Right atrium auricular region (tissue), 2 donors: Measurements from ENCODE around the gene LDLRAD3. TPM values are rescaled to one million over a fixed set of nuclear protein-coding genes. Genes with fewer than 3 reads are reported as not detected.

ENCODE experiments used
- DNase-seq: peaks from one replicate; pipeline ENCODE4 v3.0.0-alpha.2; 2019; ENCODE audit warnings: low spot score
- H3K27ac ChIP-seq, 2 donors: fragments of 200-600 bp; sonication (generic); 1 replicate in 1 of 2; 2 replicates in 1 of 2; pipeline ENCODE4 v1.5.1; 2016 to 2019
- H3K27me3 ChIP-seq, 2 donors: fragments of 200-600 bp; sonication (generic); one replicate each; pipeline versions ENCODE4 v1.5.1 to v1.6.0; 2017 to 2019
- H3K36me3 ChIP-seq: fragments of 200-600 bp; sonication (generic); one replicate; pipeline ENCODE4 v1.5.1; 2016
- H3K4me1 ChIP-seq, 2 donors: fragments of 200-600 bp; sonication (generic); one replicate each; pipeline versions ENCODE4 v1.5.1 to v1.6.0; 2017 to 2019
- H3K4me3 ChIP-seq, 2 donors: fragments of 200-600 bp; sonication (generic); 1 replicate in 1 of 2; 2 replicates in 1 of 2; pipeline ENCODE4 v1.5.1; 2017 to 2019; ENCODE audit warnings: mild to moderate bottlenecking in 1 of 2, moderate library complexity in 1 of 2
- H3K9me3 ChIP-seq, 2 donors: fragments of 200-600 bp; sonication (generic); one replicate each; pipeline ENCODE4 v1.5.1; 2019
- CTCF ChIP-seq, 2 donors: fragments of 200-600 bp; sonication (generic); IDR thresholded peaks; one replicate each; pipeline ENCODE4 v1.5.1; 2019; ENCODE audit warnings: antibody characterized with exemption in 2 of 2
- total RNA-seq, 2 donors: library from RNA; depleted of rRNA; stranded (reverse); fragments of >200 nt; gene quantifications; one replicate each; pipeline ENCODE4 v1.1.0, GENCODE V29; 2016

The LDLRAD3 gene
- total RNA-seq, 2 donors from 2014 or later, result 3.6 to 7.0 TPM

GRCh38 chr11:35932121-35932520, 11.7 kb upstream of the LDLRAD3 start:
- H3K36me3 ChIP-seq, result no peaks in the 10 kb centered on the region
- H3K27me3 ChIP-seq, result no peaks in the 10 kb centered on the region
- peaks cover 0 to 4% of the 10 kb centered on the region in 2 donors for H3K4me1 ChIP-seq
- no peak for TF ChIP-seq CTCF (IDR thresholded peaks at IDR 0.05)
- no peak overlapping the region for H3K27ac ChIP-seq
- H3K9me3 ChIP-seq, result peaks cover 0 to 12% of the 10 kb centered on the region in 2 donors
- no peak for DNase-seq
- no peak overlapping the region for H3K4me3 ChIP-seq

- DNase-seq, result no peak
- Histone ChIP-seq H3K4me1 (peaks cover 0 to 4% of the 10 kb centered on the region in 2 donors), H3K27ac (no peak overlapping the region), H3K4me3 (no peak overlapping the region), H3K27me3 (no peaks in the 10 kb centered on the region), H3K36me3 (no peaks in the 10 kb centered on the region), H3K9me3 (peaks cover 0 to 12% of the 10 kb centered on the region in 2 donors)
- TF ChIP-seq CTCF (IDR thresholded peaks at IDR 0.05), result no peak
Measured at GRCh38 chr11:35932681-35933319, 11.1 kb upstream of the LDLRAD3 start.

- peaks cover 0 to 4% of the 10 kb centered on the region in 2 donors for H3K4me1 ChIP-seq
- no peak for TF ChIP-seq CTCF (IDR thresholded peaks at IDR 0.05)
- H3K4me3 ChIP-seq, result no peak overlapping the region
- no peak for DNase-seq
- peaks cover 0 to 12% of the 10 kb centered on the region in 2 donors for H3K9me3 ChIP-seq
- no peaks in the 10 kb centered on the region for H3K36me3 ChIP-seq
- H3K27ac ChIP-seq, result no peak overlapping the region
- H3K27me3 ChIP-seq, result no peaks in the 10 kb centered on the region
Measured at GRCh38 chr11:35933320-35933871, 10.5 kb upstream of the LDLRAD3 start.

- Histone ChIP-seq H3K9me3 (peaks cover 0 to 12% of the 10 kb centered on the region in 2 donors), H3K27ac (no peak overlapping the region), H3K4me1 (peaks cover 0 to 4% of the 10 kb centered on the region in 2 donors), H3K27me3 (no peaks in the 10 kb centered on the region), H3K36me3 (no peaks in the 10 kb centered on the region), H3K4me3 (no peak overlapping the region)
- no peak for DNase-seq
- no peak for TF ChIP-seq CTCF (IDR thresholded peaks at IDR 0.05)
Measured at GRCh38 chr11:35934271-35934670, 9.6 kb upstream of the LDLRAD3 start.

- no peak for DNase-seq
- H3K27ac ChIP-seq, result no peak overlapping the region
- H3K27me3 ChIP-seq, result no peaks in the 10 kb centered on the region
- no peak for TF ChIP-seq CTCF (IDR thresholded peaks at IDR 0.05)
- no peak overlapping the region for H3K4me3 ChIP-seq
- peaks cover 0 to 4% of the 10 kb centered on the region in 2 donors for H3K4me1 ChIP-seq
- H3K36me3 ChIP-seq, result no peaks in the 10 kb centered on the region
- peaks cover 0 to 12% of the 10 kb centered on the region in 2 donors for H3K9me3 ChIP-seq
Measured at GRCh38 chr11:35934981-35935380, 8.9 kb upstream of the LDLRAD3 start.
